GM19035 (cell line): Measurements from ENCODE around the gene MYLK.

Source experiments
- ATAC-seq: cut with Tn5 transposase; IDR thresholded peaks from one replicate; pipeline ENCODE4 v1.9.1; 2021; ENCODE audit not compliant: unreplicated experiment

The MYLK gene

DNA sequence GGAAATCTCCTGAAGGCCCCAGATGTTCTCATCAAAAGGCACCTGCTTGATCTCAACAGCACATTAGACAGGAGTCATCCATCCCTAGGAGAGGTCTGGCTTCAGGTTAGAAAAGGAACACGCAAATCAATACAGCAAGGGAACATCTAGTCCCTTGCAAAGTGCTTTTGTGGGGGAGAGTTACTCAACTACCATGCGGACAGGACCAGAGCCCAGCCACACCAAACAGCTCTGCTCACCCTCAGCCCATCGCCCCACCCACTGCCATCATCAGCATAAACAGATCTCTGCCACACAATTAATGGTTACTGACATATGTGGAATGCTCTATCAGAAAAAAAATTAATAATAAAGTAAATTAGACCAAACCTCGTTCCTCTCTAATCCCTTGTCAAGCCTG, 85.6 kb downstream of the MYLK start:
- ATAC-seq: no peak

DNA sequence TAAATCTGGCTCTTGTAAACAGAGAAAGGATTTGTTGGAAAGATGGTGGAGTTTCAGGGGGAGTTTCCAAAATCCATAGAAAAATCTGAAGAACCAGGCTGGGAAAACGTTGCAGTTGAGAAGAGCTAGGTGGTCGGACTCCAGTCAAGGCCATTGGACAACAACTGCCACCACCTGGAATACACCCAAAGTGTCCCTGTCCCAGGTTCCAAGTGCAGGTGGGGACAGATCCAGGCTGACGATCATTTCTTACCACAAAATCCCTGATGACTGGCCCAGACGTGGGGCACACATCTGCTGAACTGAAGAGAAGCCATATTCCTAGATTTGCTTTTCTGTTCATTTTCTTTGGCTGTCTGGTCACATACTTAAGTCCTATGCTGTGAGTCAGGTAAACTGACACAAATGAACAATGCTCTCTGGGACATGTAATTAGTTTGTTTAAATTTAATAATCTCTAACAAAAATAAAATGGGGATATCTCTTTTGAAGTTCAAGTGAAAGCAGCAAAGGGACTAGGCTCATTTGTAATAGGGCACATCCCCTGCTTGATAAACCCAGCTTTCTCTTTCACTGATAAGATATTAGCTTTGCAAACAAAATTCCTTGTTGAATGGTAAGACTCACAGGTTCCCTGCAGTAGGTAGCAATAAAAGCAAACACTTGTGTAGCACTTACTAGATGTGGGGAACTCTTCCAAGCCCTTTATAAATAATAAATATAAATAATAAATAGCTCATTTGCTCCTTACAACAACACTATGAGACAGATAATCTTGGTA, 88.5 kb downstream of the MYLK start:
- no peak for ATAC-seq

DNA sequence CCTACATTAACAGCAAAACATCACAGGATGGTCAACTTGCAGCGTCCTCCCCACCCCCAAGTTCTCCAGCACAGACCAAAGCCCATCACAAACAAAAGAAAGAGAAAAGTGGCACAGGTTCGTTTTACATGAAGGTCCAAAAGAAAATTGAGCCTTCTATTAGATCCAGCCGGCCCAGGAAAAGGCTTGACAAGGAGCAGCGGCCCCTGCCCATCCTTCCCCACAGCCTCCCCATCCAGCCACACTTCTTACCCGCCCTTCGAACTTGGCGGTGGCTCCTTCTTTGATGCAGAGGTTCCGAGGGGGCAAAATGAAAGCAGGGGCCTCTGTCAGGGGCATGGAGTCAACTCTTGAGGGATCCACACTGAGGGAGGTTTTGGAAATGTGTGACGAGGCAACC, 90.7 kb downstream of the MYLK start:
- no peak for ATAC-seq

GRCh38 chr3:123792473-123793201, 91.5 kb downstream of the MYLK start:
- ATAC-seq: no peak

GRCh38 chr3:123791898-123792297, 92.2 kb downstream of the MYLK start:
- ATAC-seq: no peak

- no peak for ATAC-seq
Observed at GRCh38 chr3:123791417-123791816, 92.7 kb downstream of the MYLK start.

- ATAC-seq: no peak
Observed at GRCh38 chr3:123791073-123791370, 93.1 kb downstream of the MYLK start.

GRCh38 chr3:123790254-123791072, 93.7 kb downstream of the MYLK start:
- no peak for ATAC-seq

- no peak for ATAC-seq
Observed at GRCh38 chr3:123789760-123790159, 94.4 kb downstream of the MYLK start.

- no peak for ATAC-seq
Observed at GRCh38 chr3:123789160-123789559, 95.0 kb downstream of the MYLK start.

GRCh38 chr3:123788710-123789109, 95.4 kb downstream of the MYLK start:
- ATAC-seq: no peak

GRCh38 chr3:123787133-123787532, 97.0 kb downstream of the MYLK start:
- no peak for ATAC-seq

GRCh38 chr3:123785602-123786001, 98.5 kb downstream of the MYLK start:
- ATAC-seq: no peak

DNA sequence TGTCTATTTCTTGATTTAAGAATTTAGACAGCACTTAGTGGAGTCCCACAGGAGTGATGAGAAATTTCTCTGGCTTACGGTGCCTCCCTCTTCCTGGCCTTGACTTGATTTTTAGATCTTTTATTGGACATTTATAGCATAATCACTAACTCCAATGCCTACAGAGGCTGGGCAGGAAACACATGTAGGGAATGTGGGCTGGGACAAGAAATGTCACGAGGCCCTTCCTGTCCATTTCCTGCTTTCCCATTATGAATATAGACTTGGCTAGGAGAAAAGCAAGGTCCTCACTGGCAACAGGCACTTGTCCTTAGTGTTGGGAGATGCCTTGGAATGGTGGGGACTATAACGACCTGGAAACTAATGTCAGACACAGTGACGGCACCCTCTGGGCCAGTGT, 100.3 kb downstream of the MYLK start:
- ATAC-seq: no peak

DNA sequence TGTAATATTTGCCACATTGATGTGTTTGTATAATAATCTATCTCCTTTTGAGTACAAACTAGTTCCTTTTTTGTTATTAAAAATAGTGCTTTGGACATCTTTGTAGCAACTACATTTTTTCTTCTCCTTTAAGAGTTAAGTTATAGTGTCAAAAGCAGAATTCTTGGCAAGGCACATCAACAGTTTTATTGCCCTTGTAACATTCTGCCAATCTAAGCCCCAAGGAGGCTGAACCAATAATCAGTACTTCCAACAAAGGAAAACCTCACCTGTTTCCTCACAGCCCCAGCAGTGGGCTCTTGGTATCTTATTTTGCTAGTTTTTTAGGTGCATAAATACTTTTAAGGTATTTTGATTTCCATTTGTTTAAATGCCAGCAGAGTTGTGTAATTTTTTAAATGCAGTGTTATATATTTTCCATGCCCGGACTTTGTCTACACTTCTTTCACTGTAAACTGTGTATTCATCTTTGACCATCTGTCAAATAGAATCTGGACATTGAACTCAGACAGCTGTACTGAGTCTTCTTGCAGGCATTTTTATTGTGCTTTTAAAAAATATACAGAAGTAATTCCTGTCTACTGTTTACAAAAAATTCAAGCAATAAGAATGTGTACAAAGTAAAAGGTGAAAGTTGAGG, 101.0 kb downstream of the MYLK start:
- ATAC-seq: no peak

- no peak for ATAC-seq
Observed at GRCh38 chr3:123782488-123782887, 101.6 kb downstream of the MYLK start.

- ATAC-seq: no peak
Observed at GRCh38 chr3:123781571-123782275, 102.4 kb downstream of the MYLK start.

- ATAC-seq: no peak
Observed at GRCh38 chr3:123781138-123781537, 103.0 kb downstream of the MYLK start.

DNA sequence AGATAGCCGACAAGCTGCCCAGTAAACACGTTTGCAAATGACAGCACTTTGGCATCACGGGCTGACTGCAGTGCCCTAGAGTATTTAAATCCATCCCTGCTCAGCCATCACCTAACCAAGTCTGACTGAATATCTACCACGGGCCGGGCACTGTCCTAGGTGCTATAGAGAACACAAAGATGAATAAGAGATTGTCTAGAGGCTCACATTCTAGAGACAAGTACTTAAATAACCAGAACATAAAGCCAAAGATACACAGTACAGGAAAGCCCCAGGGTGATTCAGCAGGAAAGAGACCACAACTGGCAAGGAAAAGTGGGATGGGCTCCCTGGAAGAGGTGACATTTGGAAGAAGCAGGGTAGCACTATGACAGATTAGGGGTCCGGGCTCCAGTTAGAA, 103.5 kb downstream of the MYLK start:
- no peak for ATAC-seq

DNA sequence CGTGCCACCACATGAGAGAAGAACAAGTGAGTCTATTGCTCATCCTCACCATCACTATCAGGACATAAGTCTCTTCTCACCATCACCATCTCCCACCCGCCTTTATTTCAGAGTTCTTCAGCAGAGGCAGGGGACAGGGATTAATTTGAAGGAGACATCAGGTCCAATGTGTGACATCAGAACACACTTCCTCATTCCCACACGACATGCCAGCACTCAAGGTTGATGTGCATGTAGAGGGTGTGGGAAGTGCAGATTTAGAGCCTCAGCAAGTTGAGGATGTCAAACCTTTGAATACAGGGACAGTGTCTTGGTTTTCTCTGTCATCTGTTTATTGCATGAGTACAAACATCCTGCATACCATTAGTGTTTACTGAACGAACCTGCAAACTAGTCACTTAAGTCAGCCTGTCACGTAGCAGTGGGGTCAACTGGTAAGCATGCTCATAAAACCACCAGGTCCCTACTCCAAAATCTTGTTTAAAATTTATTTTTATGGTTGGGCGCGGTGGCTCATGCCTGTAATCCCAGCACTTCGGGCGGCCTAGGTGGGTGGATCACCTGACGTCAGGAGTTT, 104.4 kb downstream of the MYLK start:
- ATAC-seq: no peak
